ENCODE data around the gene LIPA.

LIPA gene

GRCh38 chr10:89280508-89280907 lies 28.9 kb upstream of the LIPA start:
- in situ Hi-C loops (cut with MboI; ENCODE audit: low sequenced_read_pairs), result no loop called here
- no peak overlapping the region for H3K4me3 ChIP-seq
- no peak for DNase-seq (ENCODE audit: low spot score in 2 of 2)
- H3K36me3 ChIP-seq (replicated peaks), result no peaks in the 10 kb centered on the region
- no peaks in the 10 kb centered on the region for H3K9me3 ChIP-seq
- peaks cover 4% of the 10 kb centered on the region; the same call in 1 of the 2 replicates for H3K4me1 ChIP-seq
- no peaks in the 10 kb centered on the region for H3K27me3 ChIP-seq (ENCODE audit: low read depth)

GRCh38 chr10:89279421-89279869 lies 27.9 kb upstream of the LIPA start:
- H3K4me1 ChIP-seq, result peaks cover 4% of the 10 kb centered on the region; the same call in 1 of the 2 replicates
- no peaks in the 10 kb centered on the region for H3K9me3 ChIP-seq
- H3K4me3 ChIP-seq, result no peak overlapping the region
- no peaks in the 10 kb centered on the region for H3K36me3 ChIP-seq (replicated peaks)
- in situ Hi-C loops (cut with MboI; ENCODE audit: low sequenced_read_pairs), result no loop called here
- H3K27me3 ChIP-seq (ENCODE audit: low read depth), result no peaks in the 10 kb centered on the region
- no peak for DNase-seq (ENCODE audit: low spot score in 2 of 2)

GRCh38 chr10:89278900-89279392 lies 27.4 kb upstream of the LIPA start:
- Histone ChIP-seq H3K9me3 (no peaks in the 10 kb centered on the region), H3K4me1 (peaks cover 4% of the 10 kb centered on the region; the same call in 1 of the 2 replicates), H3K36me3 (replicated peaks) (no peaks in the 10 kb centered on the region), H3K4me3 (no peak overlapping the region), H3K27me3 (ENCODE audit: low read depth) (no peaks in the 10 kb centered on the region)
- DNase-seq (ENCODE audit: low spot score in 2 of 2), result no peak
- in situ Hi-C loops (cut with MboI; ENCODE audit: low sequenced_read_pairs), result no loop called here

- Histone ChIP-seq H3K4me3 (no peak overlapping the region), H3K9me3 (no peaks in the 10 kb centered on the region)
Observed at GRCh38 chr10:89278034-89278535, 26.5 kb upstream of the LIPA start.

DNA sequence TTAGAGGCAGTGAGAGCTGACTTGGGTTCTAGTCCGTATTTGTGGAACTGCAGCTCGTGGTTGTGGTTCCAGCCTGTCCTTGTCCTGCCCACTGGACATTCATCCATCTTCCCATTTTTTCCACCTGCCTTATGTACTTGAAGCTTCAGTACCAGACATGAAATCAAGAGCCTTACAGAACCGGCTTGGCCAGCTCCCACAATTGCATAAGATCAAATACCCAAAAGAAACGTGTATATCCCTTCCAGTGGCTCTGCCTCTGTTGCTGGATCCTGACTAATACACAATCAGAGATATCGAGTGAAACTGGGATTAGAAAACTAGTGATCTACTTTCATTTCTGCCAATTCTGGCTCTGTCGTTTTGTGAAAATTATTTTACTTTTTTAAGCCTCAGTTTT lies 23.8 kb upstream of the LIPA start:
- no peak overlapping the region for H3K4me3 ChIP-seq
- in situ Hi-C loops (cut with MboI; ENCODE audit: low sequenced_read_pairs), result no loop called here
- peaks cover 4% of the 10 kb centered on the region; the same call in 1 of the 2 replicates for H3K4me1 ChIP-seq
- no peak for DNase-seq (ENCODE audit: low spot score in 2 of 2)
- H3K36me3 ChIP-seq (replicated peaks), result no peaks in the 10 kb centered on the region
- H3K27me3 ChIP-seq (ENCODE audit: low read depth), result no peaks in the 10 kb centered on the region
- H3K9me3 ChIP-seq, result no peaks in the 10 kb centered on the region

More at GRCh38 chr10:89278034-89278535, 26.5 kb upstream of the LIPA start:
- Histone ChIP-seq H3K4me1 (peaks cover 4% of the 10 kb centered on the region; the same call in 1 of the 2 replicates), H3K27me3 (ENCODE audit: low read depth) (no peaks in the 10 kb centered on the region), H3K36me3 (replicated peaks) (no peaks in the 10 kb centered on the region)
- in situ Hi-C loops (cut with MboI; ENCODE audit: low sequenced_read_pairs), result no loop called here
- no peak for DNase-seq (ENCODE audit: low spot score in 2 of 2)

DNA sequence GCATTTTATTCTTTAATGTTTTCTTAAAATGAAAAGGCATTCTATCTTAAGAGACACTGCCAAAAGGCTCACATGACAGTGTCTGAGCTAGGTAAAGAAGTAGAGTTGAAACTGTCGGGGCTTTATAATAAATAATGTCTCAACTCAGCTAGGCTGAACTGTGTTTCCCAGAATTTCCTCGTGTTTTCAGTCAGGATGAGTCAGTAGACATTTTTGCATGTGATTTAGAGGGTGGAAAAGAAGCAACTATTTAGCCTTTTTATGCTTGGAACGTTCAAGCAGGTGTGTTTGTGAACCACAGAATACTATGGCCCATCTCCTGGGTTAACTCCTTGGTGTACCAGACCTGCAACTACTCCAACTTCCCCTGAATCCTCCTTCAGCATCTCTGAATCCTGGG lies 23.4 kb upstream of the LIPA start:
- no peak for DNase-seq (ENCODE audit: low spot score in 2 of 2)
- Histone ChIP-seq H3K9me3 (no peaks in the 10 kb centered on the region), H3K4me1 (peaks cover 4% of the 10 kb centered on the region; the same call in 1 of the 2 replicates), H3K27me3 (ENCODE audit: low read depth) (no peaks in the 10 kb centered on the region), H3K4me3 (no peak overlapping the region), H3K36me3 (replicated peaks) (no peaks in the 10 kb centered on the region)
- in situ Hi-C loops (cut with MboI; ENCODE audit: low sequenced_read_pairs), result no loop called here

DNA sequence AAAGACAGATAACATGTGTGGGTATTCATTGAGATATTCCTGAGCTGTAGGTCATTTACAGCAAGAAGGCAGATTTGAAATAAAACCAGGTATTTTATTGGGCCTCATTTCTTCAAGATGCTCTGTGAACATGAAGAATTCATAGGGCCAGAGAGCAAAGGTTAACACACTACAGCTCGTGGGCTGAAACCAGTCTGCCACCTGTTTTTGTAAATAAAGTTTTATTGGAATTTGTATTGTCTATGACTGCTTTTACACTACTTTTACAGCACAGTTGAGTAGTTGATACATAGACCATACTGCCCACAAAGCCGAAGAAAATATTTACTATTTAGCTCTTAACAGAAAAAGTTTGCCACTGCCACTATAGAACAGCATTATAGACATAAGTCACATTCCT lies 22.1 kb upstream of the LIPA start:
- Histone ChIP-seq H3K36me3 (replicated peaks) (no peaks in the 10 kb centered on the region), H3K4me1 (peaks cover 4% of the 10 kb centered on the region; the same call in 1 of the 2 replicates), H3K27me3 (ENCODE audit: low read depth) (no peaks in the 10 kb centered on the region), H3K4me3 (no peak overlapping the region), H3K9me3 (no peaks in the 10 kb centered on the region)
- in situ Hi-C loops (cut with MboI; ENCODE audit: low sequenced_read_pairs), result no loop called here
- DNase-seq (ENCODE audit: low spot score in 2 of 2), result no peak

- no peaks in the 10 kb centered on the region for H3K27me3 ChIP-seq (ENCODE audit: low read depth)
- no peak overlapping the region for H3K4me3 ChIP-seq
- no peaks in the 10 kb centered on the region for H3K36me3 ChIP-seq (replicated peaks)
- in situ Hi-C loops (cut with MboI; ENCODE audit: low sequenced_read_pairs), result no loop called here
- no peaks in the 10 kb centered on the region for H3K4me1 ChIP-seq
- no peaks in the 10 kb centered on the region for H3K9me3 ChIP-seq
- DNase-seq (ENCODE audit: low spot score in 2 of 2), result no peak
Observed at GRCh38 chr10:89271532-89271931, 20.0 kb upstream of the LIPA start.

DNA sequence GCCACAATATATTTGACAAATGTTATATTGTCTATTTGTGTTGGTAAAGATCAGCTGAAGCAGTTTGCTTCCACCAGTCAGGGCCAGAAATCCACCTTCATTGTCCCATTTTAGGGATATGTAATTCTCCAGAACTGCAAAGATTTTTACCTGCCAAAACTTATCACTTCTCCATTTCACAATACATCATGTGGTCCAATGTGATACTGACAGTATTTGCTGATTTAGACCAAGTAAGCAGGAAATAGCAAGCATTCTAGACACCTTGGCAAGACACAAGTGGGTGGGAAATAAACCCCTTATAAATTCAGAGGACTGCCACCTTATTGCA lies 18.5 kb upstream of the LIPA start:
- no peaks in the 10 kb centered on the region for H3K27me3 ChIP-seq (ENCODE audit: low read depth)
- H3K36me3 ChIP-seq (replicated peaks), result no peaks in the 10 kb centered on the region
- in situ Hi-C loops (cut with MboI; ENCODE audit: low sequenced_read_pairs), result no loop called here
- no peaks in the 10 kb centered on the region for H3K4me1 ChIP-seq
- H3K9me3 ChIP-seq, result no peaks in the 10 kb centered on the region
- DNase-seq (ENCODE audit: low spot score in 2 of 2), result no peak
- H3K4me3 ChIP-seq, result no peak overlapping the region

DNA sequence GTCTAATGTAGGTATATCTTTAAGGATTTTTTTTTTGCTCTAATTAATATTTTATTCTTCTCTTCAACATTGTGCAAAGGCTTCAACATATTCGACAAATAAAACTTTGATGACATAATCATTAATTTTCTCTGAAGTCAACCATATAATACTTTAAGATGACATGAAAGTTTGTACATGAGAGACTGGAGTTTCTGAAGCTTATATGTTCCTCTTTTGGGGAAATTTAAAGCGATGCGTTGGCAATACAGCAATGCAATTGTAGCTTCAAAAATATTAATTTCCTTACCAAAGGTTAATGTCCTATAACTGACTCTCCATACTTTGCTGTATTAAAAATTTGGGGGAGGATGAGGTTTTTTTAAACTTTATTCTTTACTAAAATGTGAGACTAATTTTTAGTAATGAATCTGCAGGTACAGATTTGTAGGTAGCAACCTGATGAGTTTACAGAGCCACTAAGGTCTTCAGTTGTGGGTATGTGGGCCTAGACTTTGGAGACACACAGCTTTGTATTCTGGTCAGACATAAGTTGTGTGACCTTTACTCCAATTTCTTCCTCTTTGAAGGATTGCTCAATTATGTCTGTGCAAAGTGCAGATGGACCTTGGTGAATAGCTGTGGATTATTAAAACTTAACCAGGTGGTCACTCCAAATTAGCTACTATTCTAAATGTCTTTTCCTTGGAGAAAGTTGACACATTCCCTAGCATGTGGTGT lies 18.0 kb upstream of the LIPA start:
- Histone ChIP-seq H3K9me3 (no peaks in the 10 kb centered on the region; the same call in 1 of the 2 replicates), H3K4me3 (no peak overlapping the region), H3K27me3 (ENCODE audit: low read depth) (no peaks in the 10 kb centered on the region), H3K36me3 (replicated peaks) (no peaks in the 10 kb centered on the region), H3K4me1 (no peaks in the 10 kb centered on the region)
- DNase-seq (ENCODE audit: low spot score in 2 of 2), result no peak
- in situ Hi-C loops (cut with MboI; ENCODE audit: low sequenced_read_pairs), result no loop called here

GRCh38 chr10:89266721-89267453 lies 15.3 kb upstream of the LIPA start:
- H3K4me1 ChIP-seq, result no peaks in the 10 kb centered on the region
- H3K9me3 ChIP-seq, result no peaks in the 10 kb centered on the region; the same call in 1 of the 2 replicates
- no peaks in the 10 kb centered on the region for H3K27me3 ChIP-seq (ENCODE audit: low read depth)
- H3K36me3 ChIP-seq (replicated peaks), result no peaks in the 10 kb centered on the region
- no peak for DNase-seq (ENCODE audit: low spot score in 2 of 2)
- in situ Hi-C loops (cut with MboI; ENCODE audit: low sequenced_read_pairs), result no loop called here
- H3K4me3 ChIP-seq, result no peak overlapping the region

- DNase-seq (ENCODE audit: low spot score in 2 of 2), result no peak
- H3K4me1 ChIP-seq, result peaks cover 3% of the 10 kb centered on the region; the same call in 1 of the 2 replicates
- in situ Hi-C loops (cut with MboI; ENCODE audit: low sequenced_read_pairs), result no loop called here
- no peak overlapping the region for H3K4me3 ChIP-seq
- no peaks in the 10 kb centered on the region; the same call in 1 of the 2 replicates for H3K9me3 ChIP-seq
- H3K36me3 ChIP-seq (replicated peaks), result no peaks in the 10 kb centered on the region
- H3K27me3 ChIP-seq (ENCODE audit: low read depth), result no peaks in the 10 kb centered on the region
Observed at GRCh38 chr10:89263531-89263930, 12.0 kb upstream of the LIPA start.

GRCh38 chr10:89263091-89263490 lies 11.5 kb upstream of the LIPA start:
- Histone ChIP-seq H3K4me1 (peaks cover 3% of the 10 kb centered on the region; the same call in 1 of the 2 replicates), H3K27me3 (ENCODE audit: low read depth) (no peaks in the 10 kb centered on the region), H3K36me3 (replicated peaks) (no peaks in the 10 kb centered on the region), H3K4me3 (no peak overlapping the region), H3K9me3 (no peaks in the 10 kb centered on the region; the same call in 1 of the 2 replicates)
- in situ Hi-C loops (cut with MboI; ENCODE audit: low sequenced_read_pairs), result no loop called here
- DNase-seq (ENCODE audit: low spot score in 2 of 2), result no peak
